ENCODE data around the gene CALY.

The CALY gene

GRCh38 chr10:133276435-133277201 is 60.1 kb downstream of the CALY start, which contains the start of gene ADAM8:
Gene ADAM8, minus strand, starts transcription at chr10:133276868. Its CDS starts 51 bp downstream, at chr10:133276817.
- no peak for TF ChIP-seq Cebpa-rat (IDR thresholded peaks at IDR 0.05)
- peak within 1 kb of the TSS; percentile 57 to 75 (median 71); a peak in 21 of 22 replicates for H3K9ac ChIP-seq
- peak within 1 kb of the TSS in 10 of 11 experiments; percentile 57 to 83 (median 78); a peak in 19 of 22 replicates for H3K27ac ChIP-seq
- H3K27me3 ChIP-seq: peaks cover 18 to 34% (median 23%) of the 10 kb centered on the region in 11 experiments
- no peaks in the 10 kb centered on the region for H3K9me3 ChIP-seq (replicated peaks in 1 of 11)
- H3K36me3 ChIP-seq: peaks cover 12 to 46% (median 27%) of the 10 kb centered on the region in 11 experiments
- peaks cover 54 to 78% (median 68%) of the 10 kb centered on the region in 10 experiments for H3K4me1 ChIP-seq
- peak within 1 kb of the TSS; percentile 36 to 72 (median 54) for H3K4me3 ChIP-seq
- peaks cover 4 to 81% (median 39%) of the 10 kb centered on the region in 11 experiments; a peak in 19 of 22 replicates for H4K20me1 ChIP-seq
- H3K4me2 ChIP-seq: peak within 1 kb of the TSS; percentile 87 to 100 (median 98)

- Histone ChIP-seq H3K9ac (peak overlapping the region; percentile 57 to 75 (median 71); a peak in 20 of 22 replicates), H3K9me3 (replicated peaks in 1 of 11) (no peaks in the 10 kb centered on the region), H4K20me1 (peaks cover 4 to 83% (median 39%) of the 10 kb centered on the region in 11 experiments; a peak in 19 of 22 replicates), H3K4me3 (peak overlapping the region; percentile 36 to 72 (median 54)), H3K4me2 (peak overlapping the region; percentile 87 to 100 (median 98)), H3K27me3 (peaks cover 18 to 34% (median 23%) of the 10 kb centered on the region in 11 experiments), H3K36me3 (peaks cover 7 to 46% (median 22%) of the 10 kb centered on the region in 11 experiments), H3K4me1 (peaks cover 54 to 78% (median 68%) of the 10 kb centered on the region in 10 experiments), H3K27ac (peak overlapping the region in 9 of 11 experiments; percentile 47 to 83 (median 78); a peak in 17 of 22 replicates)
- no peak for TF ChIP-seq Cebpa-rat (IDR thresholded peaks at IDR 0.05)
Observed at GRCh38 chr10:133276100-133276434, 60.6 kb downstream of the CALY start.

GRCh38 chr10:133275684-133276092 is 61.0 kb downstream of the CALY start:
- Histone ChIP-seq H3K4me2 (peak overlapping the region; percentile 87 to 100 (median 98)), H3K36me3 (peaks cover 3 to 46% (median 20%) of the 10 kb centered on the region in 11 experiments; a peak in 21 of 22 replicates), H3K9ac (peak overlapping the region; percentile 49 to 75 (median 71); a peak in 21 of 22 replicates), H3K4me3 (peak overlapping the region; percentile 30 to 72 (median 54); a peak in 19 of 20 replicates), H3K4me1 (peaks cover 54 to 78% (median 67%) of the 10 kb centered on the region in 10 experiments), H3K27me3 (peaks cover 18 to 34% (median 23%) of the 10 kb centered on the region in 11 experiments), H3K27ac (peak overlapping the region; percentile 4 to 83 (median 77); a peak in 20 of 22 replicates), H3K9me3 (replicated peaks in 1 of 11) (no peaks in the 10 kb centered on the region), H4K20me1 (peaks cover 4 to 83% (median 39%) of the 10 kb centered on the region in 11 experiments; a peak in 19 of 22 replicates)
- TF ChIP-seq Cebpa-rat (IDR thresholded peaks at IDR 0.05): no peak

- Histone ChIP-seq H3K27ac (peak overlapping the region; percentile 4 to 83 (median 77); a peak in 21 of 22 replicates), H3K36me3 (peaks cover 0 to 46% (median 13%) of the 10 kb centered on the region in 11 experiments; a peak in 19 of 22 replicates), H3K27me3 (peaks cover 18 to 34% (median 23%) of the 10 kb centered on the region in 11 experiments), H3K9me3 (replicated peaks in 1 of 11) (no peaks in the 10 kb centered on the region), H3K4me2 (peak overlapping the region; percentile 87 to 100 (median 98)), H3K9ac (peak overlapping the region; percentile 49 to 75 (median 71)), H3K4me3 (peak overlapping the region; percentile 30 to 72 (median 54); a peak in 19 of 20 replicates), H3K4me1 (peaks cover 57 to 78% (median 68%) of the 10 kb centered on the region in 10 experiments), H4K20me1 (peaks cover 4 to 83% (median 33%) of the 10 kb centered on the region in 11 experiments; a peak in 19 of 22 replicates)
- peak in 1 of 11 experiments; percentile 50; a peak in 2 of 22 replicates for TF ChIP-seq Cebpa-rat (IDR thresholded peaks at IDR 0.05)
Observed at GRCh38 chr10:133274751-133275683, 61.7 kb downstream of the CALY start.

All from BLaER1 treated with 17β-estradiol and CSF1 and Interleukin-3, amounts not matched to agents 10 nM and 100 nM (cell line).